Gastrocnemius medialis (tissue), 4 donors: ENCODE results near the gene CRPPA. TPM values are rescaled to one million over a fixed set of nuclear protein-coding genes. Genes with fewer than 3 reads are reported as not detected.
"Not testable (repeated sequence)": the region's sequence is repeated elsewhere in the genome, so short reads cannot be mapped to it uniquely, and the experiment has no call there.

Experiments
- ATAC-seq, 2 donors: fragments of 150-250 bp; one replicate each; pipeline ENCODE4 v1.9.1; 2016
- DNase-seq, 2 donors: peaks; one replicate each; pipeline ENCODE4 v3.0.0-alpha.2; 2019
- H3K27ac ChIP-seq, 4 donors: fragments of 200-600 bp; sonication (generic); 1 replicate in 1 of 4; 2 replicates in 3 of 4; pipeline ENCODE4 v1.5.1; 2016 to 2018; ENCODE audit warnings: mild to moderate bottlenecking in 2 of 4, moderate library complexity in 1 of 4
- H3K27me3 ChIP-seq, 3 donors: fragments of 200-600 bp; sonication (generic) in 2 of 3; 1 replicate in 1 of 3; 2 replicates in 2 of 3; pipeline versions ENCODE4 v1.5.1 to v1.6.0; 2016 to 2019; ENCODE audit warnings: mild to moderate bottlenecking in 1 of 3, moderate library complexity in 1 of 3
- H3K36me3 ChIP-seq, 2 donors: fragments of 200-600 bp; sonication (generic) in 1 of 2; one replicate each; pipeline ENCODE4 v1.5.1; 2017 to 2018
- H3K4me1 ChIP-seq, 2 donors: fragments of 200-600 bp; sonication (generic) in 1 of 2; one replicate each; pipeline ENCODE4 v1.5.1; 2016 to 2017; ENCODE audit warnings: mild to moderate bottlenecking in 2 of 2
- H3K4me3 ChIP-seq, 4 donors: fragments of 200-600 bp; sonication (generic) in 3 of 4; 1 replicate in 1 of 4; 2 replicates in 3 of 4; pipeline ENCODE4 v1.5.1; 2016 to 2019; ENCODE audit warnings: mild to moderate bottlenecking in 2 of 4
- H3K9me3 ChIP-seq, 3 donors: fragments of 200-600 bp; sonication (generic) in 2 of 3; 1 replicate in 1 of 3; 2 replicates in 2 of 3; pipeline ENCODE4 v1.5.1; 2016 to 2019
- CTCF ChIP-seq, 5 experiments: fragments of 450-650 bp in 3 of 5; fragments of 200-600 bp in 2 of 5; sonication (generic) in 2 of 5; IDR thresholded peaks in 4 of 5; conservative IDR thresholded peaks in 1 of 5; 1 replicate in 4 of 5; 2 replicates in 1 of 5; pipeline ENCODE4 v1.5.1; 2016 to 2019; ENCODE audit warnings: antibody characterized with exemption in 5 of 5, mild to moderate bottlenecking in 3 of 5, moderate library complexity in 3 of 5
- POLR2A ChIP-seq, 2 donors: fragments of 450-650 bp; IDR thresholded peaks; one replicate each; pipeline ENCODE4 v1.6.1; 2017; ENCODE audit warnings: antibody characterized with exemption in 2 of 2, mild to moderate bottlenecking in 2 of 2, moderate library complexity in 2 of 2
- in situ Hi-C, 4 donors: fragments of 200-750 bp; cut with MboI; loops; one replicate each; pipeline versions ENCODE4 v1.15.0 to v1.8.0; 2017; ENCODE audit warnings: low sequenced_read_pairs in 4 of 4
- intact Hi-C: fragments of 100-400 bp; cut with DNase I; formaldehyde crosslinking; loops from one replicate; pipeline ENCODE4 v1.15.1; 2023; ENCODE audit warnings: low total_unique reads
- total RNA-seq, 4 donors: library from RNA; depleted of rRNA; stranded (reverse); fragments of >200 nt; gene quantifications; one replicate each; pipeline versions ENCODE4 v1.1.0 to v1.2.3, GENCODE V29; 2016

The CRPPA gene
- total RNA-seq, 4 donors from 2014 or later: 1.2 to 4.9 (median 2.4) TPM

DNA sequence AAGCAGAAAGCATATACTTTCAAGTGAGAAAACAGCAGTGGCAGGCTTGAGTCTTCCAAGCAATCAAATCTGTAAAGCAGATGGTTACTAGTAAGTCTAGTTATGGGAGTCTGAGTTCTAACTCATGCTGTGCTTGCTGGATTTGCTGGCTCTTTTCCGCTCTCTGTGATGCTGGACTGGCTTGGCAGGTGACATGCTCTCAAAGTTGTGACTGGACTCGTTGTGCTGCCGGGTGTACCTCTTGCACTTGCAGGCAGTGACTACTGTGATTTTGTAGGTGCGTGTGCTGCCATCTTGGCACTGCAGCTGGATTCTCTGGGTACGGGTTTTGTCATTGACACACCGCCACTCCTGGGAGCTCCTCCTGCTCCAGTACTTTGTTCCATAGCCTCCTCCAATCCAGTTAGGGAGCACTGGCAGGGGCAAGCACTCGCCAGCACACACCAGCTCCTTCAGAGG lies 41.1 kb upstream of the CRPPA start:
- in situ Hi-C loops (loop anchor here in 1 of 4 donors (25.0 kb wide), 1 partner anchor 100 kb away; no protein-coding TSS in a partner anchor), intact Hi-C loops (no loop called here)
- no peaks in the 10 kb centered on the region for H3K27me3 ChIP-seq
- no peak overlapping the region for H3K27ac ChIP-seq
- no peaks in the 10 kb centered on the region for H3K4me1 ChIP-seq
- TF ChIP-seq POLR2A (IDR thresholded peaks at IDR 0.05) (no peak), CTCF (IDR thresholded peaks at IDR 0.05 in 4 of 5, conservative IDR thresholded peaks at IDR 0.05 in 1 of 5) (no peak)
- H3K4me3 ChIP-seq: no peak overlapping the region
- DNase-seq (no peak), ATAC-seq (no peak)
- H3K9me3 ChIP-seq: no peaks in the 10 kb centered on the region
- H3K36me3 ChIP-seq: no peaks in the 10 kb centered on the region

DNA sequence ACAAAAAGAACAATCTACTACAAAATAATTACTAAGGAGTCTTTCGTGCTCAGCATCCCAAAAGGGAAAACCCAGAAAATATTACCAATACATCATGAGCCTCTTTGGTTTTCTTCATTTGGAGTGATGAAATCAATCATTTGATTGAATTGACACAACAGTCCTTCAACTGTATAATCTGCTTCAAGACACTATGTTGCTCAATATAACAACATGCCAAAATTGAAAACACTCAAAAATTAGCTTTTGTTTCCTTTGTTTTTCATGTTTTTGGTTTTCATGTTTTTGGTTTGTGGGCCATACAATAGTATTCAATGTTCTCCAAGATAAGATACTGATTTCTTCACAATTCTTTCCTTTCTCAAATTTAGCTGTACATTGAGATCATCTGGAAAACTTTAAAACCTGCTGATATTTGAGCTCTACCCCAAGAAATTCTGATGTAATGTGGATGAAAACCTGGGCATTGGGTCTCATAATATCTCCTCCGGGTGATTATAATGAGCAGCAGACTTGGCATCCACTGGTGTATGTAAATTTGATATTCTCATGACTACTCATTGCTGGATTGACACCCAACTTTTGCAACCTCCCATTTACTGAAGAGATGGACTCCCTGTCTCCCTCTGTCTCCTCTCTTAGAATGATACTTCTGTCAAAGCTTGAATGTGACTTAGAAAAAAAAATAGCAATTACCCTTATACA lies 39.6 kb upstream of the CRPPA start:
- no peaks in the 10 kb centered on the region for H3K9me3 ChIP-seq
- H3K4me1 ChIP-seq: no peaks in the 10 kb centered on the region
- DNase-seq (no peak), ATAC-seq (no peak)
- in situ Hi-C loops: loop anchor here in 1 of 4 donors (25.0 kb wide), 1 partner anchor 101 kb away; no protein-coding TSS in a partner anchor
- H3K36me3 ChIP-seq: no peaks in the 10 kb centered on the region
- intact Hi-C loops: no loop called here
- H3K27ac ChIP-seq: no peak overlapping the region
- TF ChIP-seq POLR2A (IDR thresholded peaks at IDR 0.05): no peak
- no peaks in the 10 kb centered on the region for H3K27me3 ChIP-seq
- H3K4me3 ChIP-seq: no peak overlapping the region

DNA sequence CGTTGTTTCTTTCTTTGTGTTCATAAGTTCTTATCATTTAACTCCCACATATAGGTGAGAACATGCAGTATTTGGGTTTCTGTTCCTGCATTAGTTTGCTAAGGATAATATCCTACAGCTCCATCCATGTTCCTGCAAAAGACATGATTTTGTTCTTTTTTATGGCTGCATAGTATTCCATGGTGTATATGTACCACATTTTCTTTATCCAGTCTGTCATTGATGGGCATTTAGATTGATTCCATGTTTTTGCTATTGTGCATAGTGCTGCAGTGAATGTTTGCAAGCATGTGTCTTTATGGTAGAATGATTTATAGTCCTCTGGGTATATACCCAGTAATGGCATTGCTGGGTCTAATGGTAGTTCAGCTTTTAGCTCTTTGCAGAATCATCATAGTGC lies 35.0 kb upstream of the CRPPA start:
- H3K4me3 ChIP-seq, H3K27me3 ChIP-seq, H3K4me1 ChIP-seq, H3K36me3 ChIP-seq, H3K9me3 ChIP-seq, intact Hi-C loops, ATAC-seq, DNase-seq, H3K27ac ChIP-seq: not testable (repeated sequence)
- in situ Hi-C loops: loop anchor here in 2 of 4 donors (10.0 to 25.0 kb wide), 2 partner anchors 106 to 162 kb away; no protein-coding TSS in a partner anchor

DNA sequence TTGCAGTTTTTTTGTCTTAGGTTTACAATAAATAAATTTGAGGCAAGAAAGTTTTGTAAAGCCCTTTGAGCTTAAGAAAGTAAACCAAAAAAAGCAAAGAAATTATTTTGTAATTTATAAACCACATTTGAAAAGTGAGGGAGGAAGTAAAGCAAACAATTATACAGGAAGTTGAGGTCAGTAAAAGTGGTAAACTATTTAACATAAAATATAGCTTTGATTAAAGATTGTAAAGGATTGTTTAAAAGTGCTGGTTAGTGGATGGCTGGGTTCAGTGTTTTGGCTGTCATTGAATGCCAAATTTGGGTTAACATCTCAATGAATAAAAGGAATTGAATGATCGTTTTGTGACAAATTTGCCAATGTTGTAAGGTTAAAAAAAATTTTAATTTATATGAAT lies 34.3 kb upstream of the CRPPA start:
- no peak overlapping the region for H3K27ac ChIP-seq
- no peaks in the 10 kb centered on the region for H3K4me1 ChIP-seq
- DNase-seq (no peak), ATAC-seq (no peak)
- H3K4me3 ChIP-seq: no peak overlapping the region
- H3K9me3 ChIP-seq: no peaks in the 10 kb centered on the region
- no peaks in the 10 kb centered on the region for H3K27me3 ChIP-seq
- H3K36me3 ChIP-seq: no peaks in the 10 kb centered on the region
- TF ChIP-seq CTCF (IDR thresholded peaks at IDR 0.05 in 4 of 5, conservative IDR thresholded peaks at IDR 0.05 in 1 of 5) (no peak), POLR2A (IDR thresholded peaks at IDR 0.05) (no peak)
- in situ Hi-C loops: loop anchor here in 2 of 4 donors (10.0 to 25.0 kb wide), 2 partner anchors 107 to 161 kb away; no protein-coding TSS in a partner anchor
- intact Hi-C loops: no loop called here

- TF ChIP-seq POLR2A (IDR thresholded peaks at IDR 0.05): no peak
- TF ChIP-seq CTCF (IDR thresholded peaks at IDR 0.05 in 4 of 5, conservative IDR thresholded peaks at IDR 0.05 in 1 of 5): no peak
- no peak overlapping the region for H3K4me3 ChIP-seq
- no peaks in the 10 kb centered on the region for H3K27me3 ChIP-seq
- intact Hi-C loops (no loop called here), in situ Hi-C loops (loop anchor here in 2 of 4 donors (10.0 to 25.0 kb wide), 2 partner anchors 112 to 156 kb away; no protein-coding TSS in a partner anchor)
- ATAC-seq (no peak), DNase-seq (no peak)
- H3K36me3 ChIP-seq: no peaks in the 10 kb centered on the region
- H3K4me1 ChIP-seq: no peaks in the 10 kb centered on the region
- H3K27ac ChIP-seq: no peak overlapping the region
- H3K9me3 ChIP-seq: no peaks in the 10 kb centered on the region
These were observed 29.0 kb upstream of the CRPPA start for GRCh38 chr7:16450366-16450765.
